Measurements from ENCODE around the gene EVPL.
"Not testable (repeated sequence)": the region's sequence is repeated elsewhere in the genome, so short reads cannot be mapped to it uniquely, and the experiment has no call there.

DNA sequence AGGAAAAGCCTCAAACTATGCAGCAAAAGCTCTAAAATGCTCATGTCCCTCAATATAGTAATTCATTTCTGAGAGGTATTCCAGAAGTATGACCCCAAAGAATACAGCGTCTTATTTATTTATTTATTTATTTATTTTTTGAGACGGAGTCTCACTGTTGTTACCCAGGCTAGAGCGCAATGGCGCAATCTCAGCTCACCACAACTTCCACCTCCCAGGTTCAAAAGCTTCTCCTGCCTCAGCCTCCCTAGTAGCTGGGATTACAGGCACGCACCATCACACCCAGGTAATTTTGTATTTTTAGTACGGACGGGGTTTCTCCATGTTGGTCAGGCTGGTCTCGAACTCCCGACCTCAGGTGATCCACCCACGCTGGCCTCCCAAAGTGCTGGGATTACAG is 58.1 kb downstream of the EVPL start:
- TF ChIP-seq, protein P1, sequence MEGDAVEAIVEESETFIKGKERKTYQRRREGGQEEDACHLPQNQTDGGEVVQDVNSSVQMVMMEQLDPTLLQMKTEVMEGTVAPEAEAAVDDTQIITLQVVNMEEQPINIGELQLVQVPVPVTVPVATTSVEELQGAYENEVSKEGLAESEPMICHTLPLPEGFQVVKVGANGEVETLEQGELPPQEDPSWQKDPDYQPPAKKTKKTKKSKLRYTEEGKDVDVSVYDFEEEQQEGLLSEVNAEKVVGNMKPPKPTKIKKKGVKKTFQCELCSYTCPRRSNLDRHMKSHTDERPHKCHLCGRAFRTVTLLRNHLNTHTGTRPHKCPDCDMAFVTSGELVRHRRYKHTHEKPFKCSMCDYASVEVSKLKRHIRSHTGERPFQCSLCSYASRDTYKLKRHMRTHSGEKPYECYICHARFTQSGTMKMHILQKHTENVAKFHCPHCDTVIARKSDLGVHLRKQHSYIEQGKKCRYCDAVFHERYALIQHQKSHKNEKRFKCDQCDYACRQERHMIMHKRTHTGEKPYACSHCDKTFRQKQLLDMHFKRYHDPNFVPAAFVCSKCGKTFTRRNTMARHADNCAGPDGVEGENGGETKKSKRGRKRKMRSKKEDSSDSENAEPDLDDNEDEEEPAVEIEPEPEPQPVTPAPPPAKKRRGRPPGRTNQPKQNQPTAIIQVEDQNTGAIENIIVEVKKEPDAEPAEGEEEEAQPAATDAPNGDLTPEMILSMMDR (IDR thresholded peaks at IDR 0.05), result not testable (repeated sequence)
- TF ChIP-seq POLR2A (IDR thresholded peaks at IDR 0.05), result not testable (repeated sequence)

Data from right lobe of liver (tissue), 4 donors.